GM18511 (cell line): ENCODE measurements around the gene HECTD2.
"Not testable (repeated sequence)": the region's sequence is repeated elsewhere in the genome, so short reads cannot be mapped to it uniquely, and the experiment has no call there.

ENCODE experiments used
- ATAC-seq: cut with Tn5 transposase; IDR thresholded peaks from one replicate; pipeline ENCODE4 v1.9.1; 2021; ENCODE audit warnings: mild to moderate bottlenecking, moderate library complexity; ENCODE audit not compliant: unreplicated experiment

Gene HECTD2

DNA sequence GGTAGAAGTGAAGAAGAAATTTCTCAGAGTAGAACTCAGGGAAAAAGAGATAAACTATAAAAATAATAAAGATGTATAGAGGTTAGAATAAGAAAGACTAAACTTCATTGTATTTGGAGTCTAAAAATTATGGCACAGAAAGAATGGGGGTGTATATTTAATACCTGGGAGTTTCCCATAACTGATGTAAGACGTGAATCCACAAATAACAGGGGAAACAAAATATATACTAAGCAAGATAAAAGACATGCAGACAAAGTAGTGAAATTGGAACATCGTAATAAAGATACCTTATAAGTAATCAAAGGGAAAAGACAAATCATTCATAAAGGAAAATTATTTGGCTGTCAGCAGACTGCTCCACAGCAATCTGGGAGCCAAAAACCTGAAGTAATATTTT, 62.8 kb downstream of the HECTD2 start:
- ATAC-seq: no peak

DNA sequence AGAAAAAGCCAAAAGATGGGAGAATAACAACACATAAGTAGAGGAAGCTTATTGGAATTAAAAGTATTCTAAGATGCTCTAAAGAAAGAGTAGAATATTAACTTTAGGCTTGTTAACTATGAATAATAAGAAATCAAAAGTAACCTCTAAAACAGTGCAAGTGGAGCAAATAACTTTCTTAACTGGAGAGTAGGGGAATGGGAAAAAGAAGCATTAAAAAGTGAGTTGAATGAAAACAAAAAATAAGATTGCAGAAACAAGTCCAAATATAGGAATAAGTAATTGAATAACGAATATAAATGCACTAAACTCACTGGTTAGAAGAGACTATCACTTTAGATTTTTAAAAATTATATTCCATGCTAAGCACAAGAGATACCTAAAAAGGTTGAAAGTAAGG, 63.9 kb downstream of the HECTD2 start:
- no peak for ATAC-seq

DNA sequence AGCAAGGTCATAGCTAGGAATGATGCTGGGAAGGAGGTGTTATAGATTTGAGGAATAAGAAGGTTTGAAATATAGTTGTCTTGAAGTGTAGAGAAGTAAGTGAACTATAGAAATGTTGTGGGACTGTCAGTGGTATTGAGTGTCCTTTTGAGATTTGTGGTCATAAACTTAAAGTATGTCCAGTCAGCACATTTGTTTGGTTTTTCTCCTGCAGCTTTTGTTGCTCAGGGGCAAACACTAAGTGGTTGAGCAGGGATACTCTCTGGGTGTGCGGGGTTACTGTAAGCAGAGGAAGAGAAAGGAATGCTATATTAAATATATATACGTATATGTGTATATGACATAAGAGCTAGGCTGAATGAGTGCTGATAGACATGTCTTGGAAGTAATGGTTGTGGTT, 67.1 kb downstream of the HECTD2 start:
- no peak for ATAC-seq

DNA sequence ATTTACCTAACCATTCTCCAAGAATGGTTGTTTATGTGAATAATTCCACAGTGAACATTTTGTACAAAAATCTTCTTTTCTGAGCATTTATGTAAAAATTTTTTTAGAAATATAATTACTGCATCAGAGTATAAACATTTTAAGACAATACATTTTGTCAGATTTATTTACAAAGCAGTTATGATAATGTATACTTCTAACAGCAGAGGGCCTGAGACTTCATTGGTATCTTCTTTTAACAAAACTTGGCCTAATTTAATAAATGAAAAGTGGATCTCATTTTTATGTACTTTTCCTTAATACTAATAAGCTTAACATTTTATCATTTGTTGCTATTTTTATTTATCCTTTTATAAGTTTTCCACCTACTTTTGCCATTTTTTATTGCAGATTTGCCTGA, 69.4 kb downstream of the HECTD2 start:
- ATAC-seq: no peak

DNA sequence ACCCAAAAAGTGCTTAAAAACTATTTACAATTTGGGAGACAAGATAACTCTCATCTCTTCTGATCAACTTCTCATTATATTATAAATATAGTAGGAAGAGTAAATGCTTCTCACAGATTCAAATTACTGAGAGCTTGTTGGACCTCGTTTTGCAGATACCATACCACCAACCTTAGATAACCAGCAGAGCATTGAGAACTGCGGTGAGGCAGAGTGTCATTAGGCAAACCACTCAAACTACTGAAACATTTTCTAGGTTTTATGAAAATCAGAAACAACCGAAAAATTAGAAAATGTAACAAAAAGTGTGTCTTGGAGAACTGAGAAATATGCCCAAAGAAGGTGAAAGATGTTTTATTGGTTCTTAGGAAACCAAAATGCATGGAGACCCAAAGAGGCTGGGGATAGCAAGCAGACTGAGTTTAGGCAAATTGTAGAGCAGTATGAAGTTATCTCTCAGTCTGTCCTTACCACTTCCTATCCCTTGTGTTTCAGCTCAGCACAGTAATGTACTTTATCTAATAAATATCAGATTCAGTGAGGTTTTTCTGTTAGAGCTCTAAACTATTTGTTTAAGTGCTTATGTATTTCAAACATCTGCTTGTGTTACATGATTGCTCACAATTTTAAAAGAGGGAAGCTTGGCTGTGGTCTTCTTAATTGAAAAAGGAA, 77.9 kb downstream of the HECTD2 start:
- no peak for ATAC-seq

DNA sequence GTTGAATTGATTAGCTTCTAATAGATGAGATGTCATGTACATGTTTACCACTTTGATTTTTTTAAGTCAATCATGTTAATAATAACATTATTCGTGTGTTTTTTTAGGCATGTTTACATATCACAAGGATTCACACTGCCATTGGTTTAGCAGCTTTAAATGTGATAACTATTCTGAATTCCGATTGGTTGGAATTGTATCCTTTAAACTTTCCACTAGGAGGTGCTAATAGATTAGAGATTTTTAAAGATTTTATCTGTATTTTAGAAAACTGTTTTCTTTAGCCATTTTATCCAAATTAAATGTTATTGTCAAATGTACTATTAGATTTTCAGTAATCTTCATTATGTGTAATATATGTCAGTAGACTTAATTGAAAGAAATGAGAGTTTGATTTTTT, 83.2 kb downstream of the HECTD2 start:
- no peak for ATAC-seq

DNA sequence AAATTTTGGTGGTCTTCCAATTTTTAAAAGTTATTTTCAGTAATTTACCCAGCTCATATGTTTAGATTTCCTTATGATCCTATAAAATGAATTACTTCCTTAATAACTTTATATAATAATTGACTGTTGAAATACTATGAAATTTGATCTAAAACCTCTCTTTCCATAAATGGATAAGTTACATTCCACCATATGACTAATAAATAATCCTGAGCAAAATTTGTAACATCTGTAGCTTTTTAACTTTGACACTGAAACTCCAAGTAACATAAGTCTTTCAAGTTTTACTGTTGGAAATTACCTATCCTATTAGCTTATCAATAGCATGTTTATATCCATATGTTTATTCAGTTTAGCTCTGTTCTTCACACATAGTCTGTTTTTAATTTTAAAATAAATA, 85.3 kb downstream of the HECTD2 start:
- no peak for ATAC-seq

DNA sequence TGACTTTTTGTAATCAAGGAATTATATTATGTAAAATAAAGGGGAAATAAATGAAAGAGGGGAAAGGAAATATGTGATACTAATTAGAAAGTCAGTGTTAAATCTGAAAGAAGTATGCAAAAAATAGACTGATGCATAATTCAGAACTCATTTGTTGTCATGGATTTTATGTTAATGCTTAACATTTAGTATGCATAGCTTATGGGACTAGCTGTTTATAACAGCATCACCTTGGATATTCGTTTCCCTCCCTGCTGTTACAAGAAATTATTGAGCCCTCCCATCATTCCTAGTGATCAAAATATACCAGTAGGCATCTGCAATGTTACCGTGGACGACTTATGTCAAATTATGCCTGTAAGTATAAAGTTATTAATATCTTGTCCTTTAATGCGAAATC, 85.9 kb downstream of the HECTD2 start:
- no peak for ATAC-seq

DNA sequence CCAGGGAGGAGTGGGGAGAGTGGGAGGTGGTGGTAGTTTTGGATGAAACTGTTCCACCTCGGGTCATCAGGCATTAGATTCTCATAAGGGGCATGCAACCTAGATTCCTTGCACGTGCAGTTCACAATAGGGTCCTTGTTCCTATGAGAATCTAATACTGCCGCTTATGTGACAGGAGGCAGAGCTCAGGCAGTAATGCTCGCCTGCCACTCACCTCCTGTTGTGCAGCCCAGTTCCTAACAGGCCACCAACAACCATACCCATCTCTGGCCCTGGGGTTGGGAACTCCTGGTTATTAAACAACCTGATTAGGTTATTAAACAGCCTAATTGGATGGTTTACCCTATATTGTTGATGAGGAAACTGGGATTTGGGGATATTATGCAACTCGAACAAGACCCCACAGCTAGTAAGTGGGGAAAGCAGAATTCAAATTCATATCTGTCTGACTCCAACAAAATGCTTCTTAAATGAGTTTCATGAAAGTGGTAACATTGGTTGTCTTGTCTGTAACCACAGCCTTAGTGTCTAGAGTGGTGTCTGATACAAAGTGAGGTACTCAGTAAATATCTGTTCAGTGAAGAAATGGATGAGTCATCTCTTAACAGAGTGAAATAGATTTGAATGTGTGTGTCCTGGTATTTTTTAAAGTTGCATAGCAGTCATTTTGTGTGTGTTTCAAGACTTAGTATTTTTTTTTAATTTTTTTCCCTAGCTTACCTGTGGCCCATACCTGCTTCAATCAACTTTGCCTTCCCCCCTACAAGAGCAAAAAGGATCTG, 101.6 kb downstream of the HECTD2 start:
- ATAC-seq: no peak

DNA sequence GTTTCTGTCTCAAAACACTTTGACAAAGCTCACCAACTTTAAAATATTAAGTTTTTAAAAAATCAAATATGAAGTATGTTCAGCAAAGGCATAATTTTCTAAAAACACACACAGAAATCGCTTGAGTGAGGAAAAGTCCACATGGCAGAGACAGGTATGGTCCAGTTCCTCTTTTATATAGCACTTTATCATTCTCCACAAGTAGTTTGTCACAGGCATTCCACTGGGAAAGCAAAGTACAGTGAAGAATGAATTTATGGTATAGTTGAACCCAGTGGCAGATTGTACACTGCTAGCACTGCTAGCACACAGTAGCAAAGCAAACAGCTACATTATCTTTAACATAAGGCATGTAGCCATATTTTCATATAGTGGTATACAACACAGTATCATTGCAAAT, 102.3 kb downstream of the HECTD2 start:
- no peak for ATAC-seq

DNA sequence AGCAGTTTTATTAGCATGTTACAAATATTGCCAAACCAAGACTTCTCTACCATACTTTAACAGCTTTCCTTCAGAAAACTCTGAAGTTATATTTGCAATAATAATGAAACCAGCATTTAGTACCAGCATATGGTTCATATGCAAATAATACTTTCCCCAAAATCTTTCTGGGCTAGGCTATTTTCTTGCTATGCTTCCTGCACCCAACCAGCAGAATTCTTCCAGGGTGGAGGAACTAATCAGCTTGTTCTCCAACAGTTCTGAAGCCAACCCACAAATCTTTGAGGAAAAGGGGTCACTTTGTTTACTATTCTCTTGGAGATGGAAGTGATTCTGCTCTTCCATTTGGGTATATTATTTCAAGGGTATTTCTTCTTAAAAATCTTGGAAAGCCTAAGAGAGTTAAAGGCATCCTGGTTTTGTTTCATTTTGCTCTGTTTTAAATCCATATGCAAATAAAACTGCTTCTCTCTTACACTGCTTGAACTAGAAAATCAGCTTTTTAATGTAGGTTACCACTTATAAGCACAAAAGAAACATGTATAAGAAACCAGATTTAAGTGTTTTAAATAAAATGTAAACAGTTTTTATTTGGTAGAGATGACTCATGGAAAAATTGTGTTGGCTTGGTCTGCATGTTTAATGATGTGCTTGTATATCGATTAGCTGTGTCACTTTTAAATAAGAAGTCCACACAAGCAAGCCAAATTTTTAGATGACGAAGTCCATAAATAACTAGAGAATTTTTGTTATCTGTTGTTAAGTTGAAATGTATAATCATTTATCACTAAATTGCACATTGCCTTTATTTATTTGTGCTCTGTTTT, 103.7 kb downstream of the HECTD2 start:
- no peak for ATAC-seq

DNA sequence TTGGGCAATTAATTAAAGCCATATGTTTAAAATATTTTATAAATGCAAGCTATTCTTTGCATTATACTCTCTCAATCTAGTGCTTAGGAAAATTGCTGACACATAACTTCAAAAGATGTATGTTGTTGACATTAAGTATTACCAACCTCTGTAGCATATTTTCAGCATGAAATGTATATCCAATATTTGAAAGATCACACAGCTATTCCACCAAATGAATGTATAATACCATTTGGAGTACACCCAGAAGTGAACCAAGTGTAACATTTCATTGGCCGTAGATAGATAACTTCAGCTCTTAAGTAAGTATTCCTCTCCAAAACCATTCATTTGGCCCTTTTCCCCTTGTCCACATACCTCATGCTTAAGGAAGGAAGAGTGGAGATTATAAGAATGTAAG, 104.6 kb downstream of the HECTD2 start:
- no peak for ATAC-seq

DNA sequence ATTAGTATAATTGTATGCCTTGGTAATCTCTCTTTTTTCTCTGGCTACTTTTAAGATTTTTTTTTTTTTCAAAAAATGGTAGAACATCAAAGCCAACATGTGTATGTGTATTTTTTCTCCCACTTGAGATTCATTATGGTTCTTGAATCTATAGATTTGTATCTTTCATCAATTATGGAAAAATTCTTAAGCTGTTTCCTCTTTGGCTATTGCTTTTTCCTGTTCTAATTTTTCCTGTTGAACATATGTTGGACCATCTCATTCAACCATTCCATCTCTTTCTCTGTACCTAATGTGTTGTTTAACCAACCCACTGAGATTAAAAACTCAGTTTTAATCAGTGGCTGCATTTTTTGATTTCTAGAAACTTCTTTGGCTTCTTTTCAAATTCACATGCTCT, 107.2 kb downstream of the HECTD2 start:
- no peak for ATAC-seq

DNA sequence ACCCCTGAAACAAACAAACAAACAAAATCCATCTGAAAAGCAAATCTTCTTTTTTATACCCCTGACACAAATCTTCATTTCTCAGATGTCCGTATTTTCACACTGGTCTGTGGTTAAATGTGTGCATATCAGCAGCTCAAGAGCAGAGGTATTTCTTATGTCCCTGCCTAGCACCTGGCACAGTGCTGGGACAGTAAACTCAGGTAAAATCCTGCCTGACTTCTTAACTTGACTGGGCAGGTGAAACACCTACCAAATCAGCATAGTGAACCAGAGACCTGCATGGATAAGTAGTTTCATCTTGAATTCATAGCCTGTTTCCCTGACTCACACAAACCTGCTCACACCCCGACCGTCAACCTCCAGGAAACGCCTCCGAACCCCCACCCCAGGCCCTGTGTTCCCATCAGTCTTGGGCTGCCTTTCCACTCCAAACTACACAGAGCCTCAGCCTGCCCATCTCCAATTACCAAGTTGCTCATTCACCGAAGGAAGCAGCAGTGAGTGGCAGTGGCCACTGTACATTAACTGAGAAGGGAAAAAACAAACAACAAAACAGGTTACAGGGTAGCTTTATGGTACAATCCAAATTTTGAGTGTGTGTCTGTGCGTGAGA, 109.9 kb downstream of the HECTD2 start:
- no peak for ATAC-seq

DNA sequence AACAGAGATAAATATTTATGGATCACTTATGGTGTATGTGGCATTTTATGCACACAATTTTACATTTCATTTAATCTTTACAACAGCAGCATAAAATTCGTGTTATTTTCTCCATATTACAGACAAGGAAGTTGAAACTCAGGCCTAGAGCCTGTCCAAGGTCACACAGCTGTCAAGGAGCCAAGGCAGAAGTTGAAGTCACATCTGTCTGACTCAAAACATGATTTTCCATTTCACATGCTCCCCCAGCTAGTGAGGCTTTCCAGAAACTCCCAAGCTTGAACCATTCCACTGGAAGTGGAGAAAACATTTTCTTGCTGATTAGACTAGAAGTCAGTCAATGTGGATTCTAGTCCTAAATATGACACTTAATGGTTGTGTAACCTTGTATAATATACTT, 110.5 kb downstream of the HECTD2 start:
- ATAC-seq: no peak

DNA sequence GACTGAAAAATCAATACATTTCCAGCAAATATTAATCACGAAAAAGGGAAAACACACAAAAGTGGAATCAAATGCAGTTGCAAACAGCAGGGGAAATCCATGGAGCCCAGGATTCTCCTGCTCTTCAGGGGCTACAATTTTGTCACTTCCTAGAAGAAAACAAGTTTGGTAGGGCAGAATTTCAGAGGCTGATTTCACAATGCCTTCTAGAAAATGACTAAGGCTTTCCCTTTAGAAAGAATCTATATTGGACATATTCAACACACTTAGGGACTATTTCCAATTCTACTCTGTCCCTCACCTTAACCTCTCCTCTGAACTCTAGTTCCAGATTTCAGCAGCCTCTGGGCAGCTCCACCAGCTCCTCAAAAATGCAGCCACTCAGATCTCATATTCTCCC, 111.3 kb downstream of the HECTD2 start:
- no peak for ATAC-seq

DNA sequence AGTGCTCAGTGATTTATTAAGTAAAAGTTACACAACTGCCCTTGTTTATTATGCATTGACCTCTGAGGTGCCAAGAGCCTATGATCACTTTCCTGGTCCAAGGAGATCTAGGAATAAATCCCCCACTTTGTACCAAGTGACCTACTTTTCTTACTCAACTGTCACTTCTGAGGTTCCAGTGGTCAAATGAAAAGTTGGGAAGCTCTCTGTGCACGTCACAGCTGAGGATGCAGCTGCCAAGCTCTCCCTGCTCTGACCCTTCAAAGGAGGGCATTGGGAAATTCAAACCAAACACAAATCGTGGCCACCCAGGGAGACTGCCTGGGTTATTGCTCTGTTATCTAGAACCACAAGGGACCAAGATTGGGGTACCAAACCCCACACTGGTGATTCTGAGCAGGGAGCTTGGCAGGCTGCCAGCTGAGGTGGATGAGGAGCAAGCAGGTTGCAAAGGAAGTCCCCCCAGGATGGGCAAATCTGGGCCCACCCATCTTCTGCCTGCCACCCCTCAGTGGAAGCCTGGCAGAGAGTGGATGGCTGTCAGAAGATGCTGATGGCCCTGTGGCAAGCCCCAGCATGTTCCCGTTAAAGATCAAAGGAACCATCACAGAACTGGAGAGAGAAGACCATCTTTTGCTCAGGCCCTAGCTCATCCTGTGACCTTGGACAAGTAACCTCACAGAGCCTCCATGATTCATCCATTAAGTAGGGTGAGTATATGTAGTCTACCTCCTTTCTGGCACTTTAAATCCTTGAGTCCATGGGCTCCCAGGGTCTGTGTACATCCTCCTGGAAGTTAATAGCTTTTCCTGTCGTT, 116.0 kb downstream of the HECTD2 start:
- ATAC-seq: no peak

DNA sequence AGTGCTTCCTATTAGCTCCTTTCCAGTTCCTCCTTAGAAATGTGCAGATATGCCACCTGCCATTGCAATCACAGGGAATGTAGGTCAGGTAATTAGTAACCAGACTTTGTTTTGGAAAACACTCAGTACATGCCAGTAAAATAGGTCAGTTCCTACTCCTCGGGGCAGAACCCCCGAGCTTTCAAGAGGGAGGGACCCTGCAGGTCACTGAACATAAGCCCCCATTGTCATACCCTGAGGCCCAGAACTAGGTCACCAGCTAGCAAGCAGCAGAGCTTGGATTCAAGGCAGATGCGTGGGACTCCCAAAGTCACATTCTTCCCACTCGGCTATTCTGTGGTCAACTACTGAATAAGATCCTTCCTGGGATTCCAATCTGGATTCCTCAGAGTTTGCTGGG, 117.9 kb downstream of the HECTD2 start:
- ATAC-seq: no peak

DNA sequence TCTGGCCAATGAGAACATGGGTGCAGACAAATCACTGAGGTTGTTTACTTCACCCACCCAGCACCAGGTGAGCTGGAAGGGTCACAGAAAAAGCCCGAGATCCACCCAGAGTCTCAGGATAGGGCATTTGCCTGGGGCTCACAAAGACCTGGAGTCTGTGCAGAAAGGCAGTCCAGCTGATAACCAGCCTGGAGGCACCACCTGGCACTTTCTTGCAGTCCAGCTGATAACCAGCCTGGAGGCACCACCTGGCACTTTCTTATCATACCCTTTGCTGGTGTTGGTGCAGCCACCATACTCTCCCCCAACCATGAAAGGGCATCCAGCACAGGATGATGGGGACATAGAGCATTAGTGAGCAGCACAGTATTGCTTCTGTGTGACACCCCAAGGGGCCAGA, 118.6 kb downstream of the HECTD2 start:
- ATAC-seq: no peak

DNA sequence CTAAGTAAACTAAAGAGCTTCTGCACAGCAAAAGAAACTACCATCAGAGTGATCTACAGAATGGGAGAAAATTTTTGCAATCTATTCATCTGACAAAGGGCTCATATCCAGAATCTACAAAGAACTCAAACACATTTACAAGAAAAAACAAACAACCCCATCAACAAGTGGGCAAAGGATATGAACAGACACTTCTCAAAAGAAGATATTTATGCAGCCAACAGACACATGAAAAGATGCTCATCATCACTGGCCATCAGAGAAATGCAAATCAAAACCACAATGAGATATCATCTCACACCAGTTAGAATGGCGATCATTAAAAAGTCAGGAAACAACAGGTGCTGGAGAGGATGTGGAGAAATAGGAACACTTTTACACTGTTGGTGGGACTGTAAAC, 124.6 kb downstream of the HECTD2 start:
- ATAC-seq: not testable (repeated sequence)

DNA sequence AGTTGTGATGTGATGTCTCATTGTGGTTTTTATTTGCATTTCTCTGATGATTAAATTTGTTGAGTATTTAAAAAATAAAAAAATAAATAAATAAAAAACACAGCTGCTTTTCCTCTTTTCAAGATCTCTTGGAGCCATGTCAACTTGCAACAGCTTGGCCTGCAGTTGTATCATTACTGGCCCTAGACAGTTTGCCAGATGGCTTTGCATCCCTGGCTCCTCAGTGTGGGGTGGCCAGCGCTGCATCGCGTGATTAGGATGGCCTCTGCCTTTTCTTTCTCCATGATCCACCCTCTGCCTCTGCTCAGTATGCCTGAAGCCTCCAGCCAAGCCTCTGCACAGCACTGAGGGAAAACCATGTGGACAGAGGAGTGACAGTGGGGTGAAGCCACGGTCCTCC, 126.0 kb downstream of the HECTD2 start:
- no peak for ATAC-seq
